NCI-H345 treated with DMSO at 0.1 percent for 48 hours (cell line): ENCODE data around the gene CLK3.
"Not testable (repeated sequence)": the region's sequence is repeated elsewhere in the genome, so short reads cannot be mapped to it uniquely, and the experiment has no call there.

Experiments used
- DNase-seq: peaks from one replicate; lab custom pipeline; 2025; ENCODE audit not compliant: unreplicated experiment; lab: John Stamatoyannopoulos, UW

Gene CLK3

DNA sequence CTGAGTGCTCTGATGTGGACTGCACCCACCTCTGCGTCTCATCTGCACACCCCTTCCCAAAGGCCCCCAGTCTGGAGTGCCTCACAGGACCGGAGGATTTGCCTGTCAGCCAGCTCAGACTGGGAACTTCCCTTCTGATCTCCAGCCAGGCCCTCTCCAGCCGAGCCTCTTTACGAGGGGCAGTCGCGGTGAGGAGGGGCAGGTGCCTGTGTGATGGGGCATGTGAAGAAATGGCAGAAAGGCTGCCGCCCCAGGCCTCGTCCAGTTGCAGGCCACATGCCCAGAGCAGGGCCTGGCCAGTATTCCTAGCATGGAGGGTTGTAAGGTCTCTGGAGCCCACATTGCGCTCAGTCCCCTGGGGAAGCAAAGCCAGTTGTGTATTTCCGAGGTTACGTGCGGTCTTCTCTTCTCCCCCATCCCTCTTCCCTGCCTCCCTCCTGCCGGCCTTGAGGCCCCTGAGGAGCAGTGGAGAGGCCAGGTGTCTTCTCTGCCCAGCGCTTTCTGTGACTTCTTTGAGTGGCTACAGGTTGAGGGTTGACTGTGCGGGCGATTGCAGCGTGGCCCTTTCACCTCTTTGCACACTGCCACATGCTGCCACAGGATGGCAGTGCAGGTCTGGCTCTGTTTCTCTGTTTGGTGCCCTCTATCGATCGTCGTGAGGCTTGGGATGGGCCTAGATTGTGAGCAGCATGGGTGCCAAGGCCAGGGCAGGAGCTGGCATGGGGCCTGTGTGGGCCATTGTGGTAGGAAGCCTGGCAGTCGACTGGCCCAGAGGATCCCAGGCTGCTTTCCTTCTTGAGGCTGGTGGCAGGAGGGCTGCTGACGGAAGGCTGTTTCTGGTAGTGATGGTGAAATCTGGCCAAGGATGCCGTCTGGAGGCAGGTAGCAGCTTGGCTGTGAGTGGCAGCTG lies 5.3 kb downstream of the CLK3 start:
- no peak for DNase-seq

GRCh38 chr15:74621546-74621920 lies 5.9 kb downstream of the CLK3 start:
- DNase-seq = no peak

GRCh38 chr15:74621936-74622335 lies 6.3 kb downstream of the CLK3 start:
- DNase-seq = no peak

DNA sequence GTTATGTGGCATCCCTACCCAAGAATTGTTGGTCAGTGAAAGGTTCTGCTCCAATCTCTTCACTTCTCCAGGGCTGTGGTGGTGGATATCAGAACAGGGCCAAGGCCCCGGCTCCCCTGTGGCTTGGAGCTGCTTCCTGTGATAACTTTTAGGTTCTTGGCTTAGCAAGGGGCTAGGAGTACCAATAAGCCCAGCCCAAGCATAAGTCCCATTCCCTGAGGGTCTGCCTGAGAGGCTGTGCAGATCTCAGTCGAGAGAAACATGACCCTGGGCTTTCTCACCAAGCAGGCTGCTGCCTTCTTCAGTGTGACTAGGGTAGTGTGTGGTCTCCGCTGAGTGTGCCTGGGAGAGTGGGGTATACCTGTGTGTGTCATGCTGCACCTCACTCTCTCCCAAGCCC lies 7.1 kb downstream of the CLK3 start:
- DNase-seq = no peak

GRCh38 chr15:74624020-74624602 lies 8.5 kb downstream of the CLK3 start:
- no peak for DNase-seq

DNA sequence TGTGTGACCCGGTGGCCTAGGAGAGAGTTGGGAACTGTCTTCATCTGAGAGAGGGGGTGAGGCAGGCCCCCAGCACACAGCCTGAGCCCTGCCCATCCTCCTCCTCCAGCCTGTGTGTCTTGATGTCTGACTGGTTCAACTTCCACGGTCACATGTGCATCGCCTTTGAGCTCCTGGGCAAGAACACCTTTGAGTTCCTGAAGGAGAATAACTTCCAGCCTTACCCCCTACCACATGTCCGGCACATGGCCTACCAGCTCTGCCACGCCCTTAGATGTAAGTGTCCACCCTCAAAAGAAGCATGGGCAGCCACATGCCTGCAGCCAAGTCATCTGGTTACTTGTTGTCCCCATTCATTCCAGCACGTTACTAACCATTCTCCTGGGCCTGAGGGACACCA lies 10.1 kb downstream of the CLK3 start:
- no peak for DNase-seq

DNA sequence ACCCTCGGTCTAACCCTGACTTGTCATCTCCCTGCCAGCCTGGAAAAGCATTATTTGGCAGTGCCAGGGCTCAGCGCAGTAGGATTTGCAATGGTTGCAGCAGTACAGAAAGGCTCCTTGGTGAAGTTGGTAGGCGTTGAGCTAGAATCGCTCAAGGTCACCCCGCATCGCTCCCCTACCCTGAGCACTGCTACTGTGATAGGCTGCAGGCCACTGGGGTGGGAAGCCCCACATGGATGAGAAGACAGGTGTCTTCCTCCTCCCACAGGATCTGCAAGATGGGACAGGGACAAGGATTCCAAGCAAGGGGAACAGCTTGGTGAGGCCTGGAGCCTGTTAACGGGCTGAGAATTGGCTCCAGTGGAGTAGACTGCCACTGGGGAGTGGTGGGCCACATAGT lies 10.7 kb downstream of the CLK3 start:
- DNase-seq = no peak

- no peak for DNase-seq
These were observed 11.4 kb downstream of the CLK3 start for GRCh38 chr15:74626752-74627692.

- no peak for DNase-seq
These were observed 12.1 kb downstream of the CLK3 start for GRCh38 chr15:74627766-74628165.

- no peak for DNase-seq
These were observed 12.6 kb downstream of the CLK3 start for GRCh38 chr15:74628199-74628598.

GRCh38 chr15:74628949-74629348 lies 13.3 kb downstream of the CLK3 start:
- DNase-seq = no peak

DNA sequence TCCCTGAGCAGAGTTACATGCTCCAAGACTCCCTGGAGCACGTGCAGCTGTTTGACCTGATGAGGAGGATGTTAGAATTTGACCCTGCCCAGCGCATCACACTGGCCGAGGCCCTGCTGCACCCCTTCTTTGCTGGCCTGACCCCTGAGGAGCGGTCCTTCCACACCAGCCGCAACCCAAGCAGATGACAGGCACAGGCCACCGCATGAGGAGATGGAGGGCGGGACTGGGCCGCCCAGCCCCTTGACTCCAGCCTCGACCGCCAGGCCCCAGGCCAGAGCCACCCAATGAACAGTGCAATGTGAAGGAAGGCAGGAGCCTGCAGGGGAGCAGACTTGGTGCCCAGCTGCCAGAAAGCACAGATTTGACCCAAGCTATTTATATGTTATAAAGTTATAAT lies 14.1 kb downstream of the CLK3 start:
- not testable (repeated sequence) for DNase-seq

GRCh38 chr15:74630284-74631086 lies 14.8 kb downstream of the CLK3 start:
- no peak for DNase-seq

GRCh38 chr15:74631087-74631385 lies 15.4 kb downstream of the CLK3 start:
- DNase-seq = no peak

- DNase-seq = no peak
These were observed 15.8 kb downstream of the CLK3 start for GRCh38 chr15:74631408-74631807.

GRCh38 chr15:74631935-74632560 lies 16.4 kb downstream of the CLK3 start:
- peak; percentile 7 for DNase-seq

GRCh38 chr15:74632601-74633000 lies 17.0 kb downstream of the CLK3 start:
- DNase-seq = no peak

- no peak for DNase-seq
These were observed 18.1 kb downstream of the CLK3 start for GRCh38 chr15:74633781-74634180.

GRCh38 chr15:74635228-74635627 lies 19.6 kb downstream of the CLK3 start:
- no peak for DNase-seq

DNA sequence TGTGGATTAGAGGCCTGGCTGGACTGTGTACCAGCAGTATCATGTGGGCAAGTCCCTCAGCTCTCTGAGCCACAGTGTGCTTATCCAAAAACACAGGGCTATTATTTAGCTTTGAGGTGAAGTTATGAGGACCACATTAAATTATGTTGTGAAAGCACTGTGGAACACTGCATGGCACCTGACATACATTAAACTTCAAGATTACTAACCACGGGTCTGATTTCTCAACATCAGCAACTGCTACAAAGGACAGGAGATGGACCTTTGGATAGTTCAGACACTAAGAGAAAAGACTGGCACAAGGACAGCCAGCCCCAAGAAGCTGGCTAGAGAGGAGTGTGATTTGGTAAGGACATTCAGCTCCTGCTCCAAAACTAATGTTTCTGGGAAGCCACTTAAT lies 21.3 kb downstream of the CLK3 start:
- DNase-seq = no peak
